ELR (cell line): Measurements from ENCODE around the gene CCR4.
A peak's percentile ranks its signal among the peaks of the same experiment; 100 is the strongest.
"Not testable (repeated sequence)": the region's sequence is repeated elsewhere in the genome, so short reads cannot be mapped to it uniquely, and the experiment has no call there.

Experiments
- DNase-seq: peaks from one replicate; pipeline ENCODE4 v3.0.0-alpha.2; 2015; ENCODE audit warnings: low read depth

CCR4 gene

GRCh38 chr3:32951410-32951811 lies at the start of gene CCR4:
CCR4 (plus strand) TSS chr3:32951644; CDS start chr3:32953423, 1,779 bp downstream.
- DNase-seq, result no peak

DNA sequence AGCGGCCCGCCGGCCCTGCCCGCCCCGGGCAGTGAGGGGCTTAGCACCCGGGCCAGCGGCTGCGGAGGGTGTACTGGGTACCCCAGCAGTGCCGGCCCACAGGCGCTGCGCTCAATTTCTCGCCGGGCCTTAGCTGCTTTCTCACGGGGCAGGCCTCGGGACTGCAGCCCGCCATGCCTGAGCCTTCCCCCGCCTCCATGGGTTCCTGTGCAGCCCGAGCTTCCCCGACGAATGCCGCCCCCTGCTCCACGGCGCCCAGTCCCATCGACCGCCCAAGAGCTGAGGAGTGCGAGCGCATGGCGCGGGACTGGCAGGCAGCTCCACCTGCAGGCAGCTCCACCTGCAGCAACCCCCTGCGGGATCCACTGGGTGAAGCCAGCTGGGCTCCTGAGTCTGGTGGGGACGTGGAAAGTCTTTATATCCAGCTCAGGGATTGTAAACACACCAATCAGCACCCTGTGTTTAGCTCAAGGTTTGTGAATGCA lies 48.5 kb upstream of the CCR4 start:
- DNase-seq, result not testable (repeated sequence)

DNA sequence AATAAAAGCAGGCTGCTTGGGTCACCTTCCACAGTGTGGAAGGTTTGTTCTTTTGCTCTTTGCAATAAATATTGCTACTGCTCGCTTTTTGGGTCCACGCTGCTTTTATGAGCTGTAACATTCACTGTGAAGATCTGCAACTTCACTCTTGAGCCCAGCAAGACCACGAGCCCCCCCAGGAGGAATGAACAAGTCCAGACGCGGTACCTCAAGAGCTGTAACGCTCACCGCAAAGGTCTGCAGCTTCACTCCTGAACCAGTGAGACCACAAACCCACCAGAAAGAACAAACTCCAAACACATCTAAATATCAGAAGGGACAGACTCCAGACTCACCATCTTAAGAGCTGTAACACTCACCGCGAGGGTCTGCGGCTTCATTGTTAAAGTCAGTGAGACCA lies 47.5 kb upstream of the CCR4 start:
- no peak for DNase-seq

GRCh38 chr3:32909999-32910398 lies 41.4 kb upstream of the CCR4 start:
- DNase-seq, result no peak

DNA sequence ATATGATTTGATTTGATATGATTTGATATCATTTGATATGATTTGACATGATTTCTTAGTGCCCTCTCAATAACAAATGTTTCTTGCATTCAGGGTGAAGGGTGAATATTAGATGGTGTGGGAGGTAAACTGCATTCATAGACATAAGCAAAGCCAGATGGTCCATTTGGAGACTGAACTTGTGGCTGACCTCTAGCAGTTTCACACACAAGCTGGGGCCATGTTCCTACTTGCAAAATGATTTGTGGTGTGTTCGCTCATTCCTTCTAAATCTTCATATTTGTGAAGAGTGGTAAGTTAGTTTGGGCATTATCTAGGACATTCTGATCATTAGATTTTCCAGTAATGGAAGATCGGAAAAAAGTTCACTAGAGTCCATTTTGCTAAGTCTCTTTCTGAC lies 40.5 kb upstream of the CCR4 start:
- no peak for DNase-seq

GRCh38 chr3:32912046-32912445 lies 39.4 kb upstream of the CCR4 start:
- no peak for DNase-seq

GRCh38 chr3:32913790-32914446 lies 37.5 kb upstream of the CCR4 start:
- no peak for DNase-seq

DNA sequence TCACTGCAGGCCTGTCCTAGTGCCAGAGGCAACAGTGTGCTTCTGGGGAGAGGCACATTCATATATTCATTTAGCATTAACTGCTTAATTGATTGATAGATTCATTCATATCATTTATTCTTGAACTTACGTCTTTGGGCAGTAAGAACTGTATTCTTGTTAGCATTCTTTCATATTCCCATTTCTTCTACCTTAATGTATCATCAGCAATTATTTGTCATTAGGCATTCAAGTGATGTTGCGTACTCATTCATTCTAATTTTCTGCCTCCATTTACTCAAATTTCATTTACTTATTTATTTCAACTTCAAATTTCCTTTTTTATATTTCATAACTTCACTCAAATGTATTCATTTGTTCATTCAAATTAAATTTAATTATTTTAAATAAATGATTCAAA lies 31.5 kb upstream of the CCR4 start:
- no peak for DNase-seq

DNA sequence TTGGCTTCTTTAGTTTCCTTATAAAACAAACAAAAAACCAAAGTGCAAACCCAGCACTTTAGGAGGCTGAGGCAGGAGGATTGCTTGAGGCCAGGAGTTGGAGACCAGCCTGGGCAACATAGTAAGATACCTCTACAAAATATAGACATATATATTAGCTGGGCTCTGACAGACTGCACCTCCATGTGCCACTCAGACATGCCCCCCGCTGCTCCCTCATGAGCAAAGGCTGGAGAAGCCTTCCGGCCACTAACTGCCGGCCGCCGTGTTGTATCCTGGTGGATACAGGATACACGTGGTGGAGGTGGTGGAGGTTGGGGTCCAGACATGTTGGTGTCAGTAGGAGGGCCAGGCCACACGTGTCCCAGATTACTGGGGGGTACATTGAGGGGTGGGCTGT lies 29.4 kb upstream of the CCR4 start:
- no peak for DNase-seq

DNA sequence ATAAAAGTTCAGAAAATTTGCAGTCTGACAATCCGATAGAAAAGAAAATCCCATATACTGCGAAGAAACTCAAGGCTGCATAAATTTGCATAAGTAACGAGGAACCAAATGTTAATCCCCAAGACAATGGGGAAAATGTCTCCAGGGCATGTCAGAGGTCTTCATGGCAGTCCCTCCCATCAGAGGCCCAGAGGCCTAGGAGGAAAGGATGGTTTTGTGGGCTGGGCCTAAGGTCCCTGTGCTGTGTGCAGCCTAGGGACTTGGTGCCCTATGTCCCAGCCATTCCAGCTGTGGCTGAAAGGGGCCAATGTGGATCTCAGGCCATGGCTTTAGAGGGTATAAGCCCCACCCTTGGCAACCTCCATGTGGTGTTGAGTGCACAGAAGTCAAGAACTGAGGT lies 21.3 kb upstream of the CCR4 start:
- no peak for DNase-seq

- not testable (repeated sequence) for DNase-seq
These were observed 20.2 kb upstream of the CCR4 start for GRCh38 chr3:32931273-32931672.

- DNase-seq, result peak; percentile 48
These were observed 17.2 kb upstream of the CCR4 start for GRCh38 chr3:32934150-32934742.

- DNase-seq, result no peak
These were observed 14.1 kb upstream of the CCR4 start for GRCh38 chr3:32937331-32937730.

DNA sequence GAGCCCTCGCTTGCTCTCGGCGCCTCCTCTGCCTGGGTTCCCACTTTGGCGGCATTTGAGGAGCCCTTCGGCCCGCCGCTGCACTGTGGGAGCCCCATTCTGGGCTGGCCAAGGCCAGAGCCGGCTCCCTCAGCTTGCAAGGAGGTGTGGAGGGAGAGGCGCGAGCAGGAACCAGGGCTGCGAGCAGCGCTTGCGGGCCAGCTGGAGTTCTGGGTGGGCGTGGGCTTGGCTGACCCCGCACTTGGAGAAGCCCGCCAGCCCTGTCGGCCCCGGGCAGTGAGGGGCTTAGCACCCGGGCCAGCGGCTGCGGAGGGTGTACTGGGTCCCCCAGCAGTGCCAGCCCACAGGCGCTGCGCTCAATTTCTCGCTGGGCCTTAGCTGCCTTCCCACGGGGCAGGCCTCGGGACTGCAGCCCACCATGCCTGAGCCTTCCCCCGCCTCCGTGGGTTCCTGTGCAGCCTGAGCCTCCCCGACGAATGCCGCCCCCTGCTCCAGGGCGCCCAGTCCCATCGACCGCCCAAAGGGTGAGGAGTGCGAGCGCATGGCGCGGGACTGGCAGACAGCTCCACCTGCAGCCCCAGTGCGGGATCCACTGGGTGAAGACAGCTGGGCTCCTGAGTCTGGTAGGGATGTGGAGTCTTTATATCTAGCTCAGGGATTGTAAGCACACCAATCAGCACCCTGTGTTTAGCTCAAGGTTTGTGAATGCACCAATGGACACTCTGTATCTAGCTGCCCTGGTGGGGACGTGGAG lies 11.7 kb upstream of the CCR4 start:
- DNase-seq, result not testable (repeated sequence)

DNA sequence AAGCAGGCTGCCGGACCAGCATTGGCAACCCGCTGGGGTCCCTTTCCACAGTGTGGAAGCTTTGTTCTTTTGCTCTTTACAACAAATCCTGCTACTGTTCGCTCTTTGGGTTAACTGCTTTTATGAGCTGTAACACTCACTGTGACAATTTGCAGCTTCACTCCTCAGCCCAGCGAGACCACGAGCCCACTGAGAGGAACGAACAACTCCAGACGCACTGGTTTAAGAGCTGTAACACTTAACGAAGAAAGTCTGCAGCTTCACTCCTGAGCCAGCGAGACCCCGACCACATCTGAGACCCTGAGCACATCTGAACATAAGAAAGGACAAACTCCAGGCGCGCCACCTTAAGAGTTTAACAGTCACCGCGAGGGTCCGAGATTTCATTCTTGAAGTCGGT lies 10.7 kb upstream of the CCR4 start:
- no peak for DNase-seq

- peak; percentile 79 for DNase-seq
These were observed 6.3 kb upstream of the CCR4 start for GRCh38 chr3:32945136-32945535.

GRCh38 chr3:32945598-32945997 lies 5.8 kb upstream of the CCR4 start:
- DNase-seq, result not testable (repeated sequence)

DNA sequence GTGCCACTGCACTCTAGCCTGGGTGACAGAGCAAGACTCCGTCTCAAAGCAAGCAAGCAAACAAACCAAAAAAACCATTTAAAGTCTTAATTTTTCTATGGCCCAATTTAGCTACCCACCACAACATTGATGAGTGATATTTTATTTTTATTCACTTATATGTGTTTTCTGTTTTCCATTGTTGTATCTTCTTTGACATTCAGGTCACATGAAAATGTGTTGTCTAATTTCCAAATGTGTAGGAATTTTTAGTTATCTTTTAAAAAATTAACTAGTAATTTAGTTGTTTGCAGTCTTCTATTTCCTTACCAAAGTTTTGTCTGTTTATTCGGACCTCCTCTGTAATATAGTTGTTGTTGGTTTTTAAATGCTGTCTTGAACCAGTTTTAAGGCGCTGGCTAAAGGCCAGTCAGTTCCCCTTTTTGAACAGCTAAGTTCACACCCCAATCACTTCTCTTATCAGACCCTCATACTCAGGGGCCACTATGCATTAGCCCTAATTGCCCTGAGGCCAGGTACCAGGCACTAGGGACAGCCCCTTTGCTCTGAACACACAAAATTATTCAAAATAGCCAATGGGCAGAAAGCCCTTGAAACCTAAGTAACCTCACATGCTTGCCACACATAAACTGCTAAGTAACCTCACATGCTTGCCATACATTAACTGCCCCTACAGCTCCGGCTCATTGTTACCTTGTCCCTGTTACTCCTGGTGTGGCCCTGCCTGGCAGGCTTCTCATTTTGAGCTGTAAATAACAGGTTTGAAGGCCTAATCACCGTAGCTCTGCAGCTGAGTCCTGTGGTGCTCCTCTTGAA lies 4.3 kb upstream of the CCR4 start:
- no peak for DNase-seq

- DNase-seq, result peak; percentile 85
These were observed 3.6 kb upstream of the CCR4 start for GRCh38 chr3:32947789-32948238.

DNA sequence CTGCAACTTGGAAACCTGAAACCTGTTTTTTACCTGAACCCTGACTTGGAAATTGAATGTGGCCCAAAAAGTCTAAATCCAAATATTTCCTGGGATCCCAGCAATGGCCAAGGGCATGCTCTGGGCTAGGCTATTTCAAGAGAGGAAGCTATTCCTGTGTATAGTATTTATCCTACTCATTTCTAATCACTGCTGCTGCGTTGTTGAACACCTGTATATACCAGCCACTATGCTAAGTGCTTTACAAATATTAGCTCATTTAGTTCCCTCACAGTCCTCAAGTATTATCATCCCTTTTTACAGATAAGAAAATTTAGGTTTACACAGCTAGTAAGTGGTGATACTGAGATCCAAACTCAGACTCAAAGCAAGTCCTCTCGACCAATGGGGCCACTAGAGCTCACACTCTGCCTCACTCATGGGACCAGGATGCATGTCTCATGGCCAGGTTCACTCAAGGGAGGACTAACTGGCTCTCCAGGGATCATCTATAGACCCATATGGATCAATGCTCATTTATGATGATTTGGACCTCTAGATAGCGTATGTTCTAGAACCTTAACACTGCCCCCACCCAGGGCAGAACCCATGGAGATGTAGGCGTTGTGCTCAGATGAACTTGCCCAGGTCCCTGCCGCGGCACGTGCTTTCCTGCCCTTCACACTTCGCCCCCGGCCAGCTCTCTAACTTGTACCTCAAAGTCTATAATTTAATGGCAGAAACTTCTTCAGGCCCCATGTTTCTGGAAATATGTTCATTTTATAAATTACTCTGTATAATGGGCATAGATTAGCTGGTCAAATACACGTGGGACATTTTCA lies 2.6 kb upstream of the CCR4 start:
- no peak for DNase-seq

GRCh38 chr3:32950516-32950915 lies 928 bp upstream of the CCR4 start:
- DNase-seq, result no peak
